SK-N-MC (cell line): ENCODE data around the gene BAZ1B.

Source experiments
- EZH2 ChIP-seq: fragments of 200-600 bp; sonication (generic); IDR thresholded peaks from one replicate; pipeline ENCODE4 v1.6.1; 2017; ENCODE audit warnings: antibody characterized with exemption
- FOXP2 ChIP-seq: optimal IDR thresholded peaks from 2 replicates; pipeline ENCODE3; 2011; ENCODE audit warnings: mild to moderate bottlenecking, moderate library complexity; ENCODE audit not compliant: insufficient read depth; ENCODE audit errors: extremely low read length, control extremely low read depth
- POLR2AphosphoS5 ChIP-seq: IDR thresholded peaks from 2 replicates; pipeline ENCODE4 v1.6.1; 2012; ENCODE audit warnings: mild to moderate bottlenecking, low read depth, low read length, borderline replicate concordance

GRCh38 chr7:73431041-73431835 is 90.9 kb downstream of the BAZ1B start:
- TF ChIP-seq EZH2: no peak
- no peak for TF ChIP-seq POLR2AphosphoS5
- no peak for TF ChIP-seq FOXP2
